ENCODE measurements around the gene ODF2. TPM values are rescaled to one million over a fixed set of nuclear protein-coding genes. Genes with fewer than 3 reads are reported as not detected.

The ODF2 gene
- polyA plus RNA-seq, 1 donor (not counting 4 experiments of a cell fraction or from before 2014, with no cell fraction given), result 14.0 TPM

GRCh38 chr9:128459011-128459410 lies 3.2 kb downstream of the ODF2 start:
- TF ChIP-seq CTCF (optimal IDR thresholded peaks at IDR 0.05 in 1 of 3, IDR thresholded peaks at IDR 0.05 in 1 of 3, conservative IDR thresholded peaks at IDR 0.05 in 1 of 3; ENCODE audit: extremely low read depth in 1 of 3, insufficient read depth in 2 of 3, low read length in 3 of 3) (no peak), EZH2 (IDR thresholded peaks at IDR 0.05; ENCODE audit: low read length) (no peak)
- Histone ChIP-seq H3K9ac (ENCODE audit: control insufficient read depth, extremely low read depth, insufficient read depth, low read length) (no peak overlapping the region), H3K4me2 (ENCODE audit: control insufficient read depth, extremely low read depth, insufficient read depth, low read depth, low read length) (no peak overlapping the region), H3K36me3 (ENCODE audit: control insufficient read depth in 2 of 2, extremely low read depth in 1 of 2, insufficient read depth in 2 of 2, low read length in 2 of 2) (peaks cover 12 to 31% of the 10 kb centered on the region in 2 experiments), H4K20me1 (ENCODE audit: control insufficient read depth, extremely low read depth, insufficient read depth, low read length) (no peaks in the 10 kb centered on the region), H3K27me3 (ENCODE audit: control insufficient read depth, extremely low read depth, insufficient read depth, low read length) (no peaks in the 10 kb centered on the region), H3K79me2 (ENCODE audit: control insufficient read depth, insufficient read depth, low read length) (peaks cover 10% of the 10 kb centered on the region), H3K4me3 (ENCODE audit: control insufficient read depth in 2 of 3, extremely low read depth in 1 of 3, insufficient read depth in 2 of 3, low read depth in 1 of 3, low read length in 3 of 3) (no peak overlapping the region), H3K27ac (ENCODE audit: control insufficient read depth, insufficient read depth, low read length) (no peak overlapping the region), H3K4me1 (ENCODE audit: control insufficient read depth, extremely low read depth, insufficient read depth, low read length) (peaks cover 10% of the 10 kb centered on the region), H3K9me1 (ENCODE audit: control insufficient read depth, extremely low read depth, insufficient read depth, low read length) (no peaks in the 10 kb centered on the region), H2AFZ (ENCODE audit: control insufficient read depth, low read length) (no peak overlapping the region), H3K9me3 (ENCODE audit: control insufficient read depth, low read depth, low read length) (no peaks in the 10 kb centered on the region)
- dilution Hi-C loops (cut with MboI; ENCODE audit: extremely low pct_ligation_motif_present, low sequenced_read_pairs), result no loop called here
- FAIRE-seq (no peak), DNase-seq (ENCODE audit: low read depth, low spot score) (no peak)

- peaks cover 16 to 18% of the 10 kb centered on the region in 2 experiments for H3K36me3 ChIP-seq (ENCODE audit: control insufficient read depth in 2 of 2, extremely low read depth in 1 of 2, insufficient read depth in 2 of 2, low read length in 2 of 2)
- dilution Hi-C loops (cut with MboI; ENCODE audit: extremely low pct_ligation_motif_present, low sequenced_read_pairs), result no loop called here
- no peaks in the 10 kb centered on the region for H3K79me2 ChIP-seq (ENCODE audit: control insufficient read depth, insufficient read depth, low read length)
- H3K4me3 ChIP-seq (ENCODE audit: control insufficient read depth in 2 of 3, extremely low read depth in 1 of 3, insufficient read depth in 2 of 3, low read depth in 1 of 3, low read length in 3 of 3), result no peak overlapping the region
- H3K27ac ChIP-seq (ENCODE audit: control insufficient read depth, insufficient read depth, low read length), result no peak overlapping the region
- H3K27me3 ChIP-seq (ENCODE audit: control insufficient read depth, extremely low read depth, insufficient read depth, low read length), result no peaks in the 10 kb centered on the region
- TF ChIP-seq CTCF (optimal IDR thresholded peaks at IDR 0.05 in 1 of 3, IDR thresholded peaks at IDR 0.05 in 1 of 3, conservative IDR thresholded peaks at IDR 0.05 in 1 of 3; ENCODE audit: extremely low read depth in 1 of 3, insufficient read depth in 2 of 3, low read length in 3 of 3), result no peak
- TF ChIP-seq EZH2 (IDR thresholded peaks at IDR 0.05; ENCODE audit: low read length), result no peak
- no peak for DNase-seq (ENCODE audit: low read depth, low spot score)
- H4K20me1 ChIP-seq (ENCODE audit: control insufficient read depth, extremely low read depth, insufficient read depth, low read length), result no peaks in the 10 kb centered on the region
- H3K4me2 ChIP-seq (ENCODE audit: control insufficient read depth, extremely low read depth, insufficient read depth, low read depth, low read length), result no peak overlapping the region
- H2AFZ ChIP-seq (ENCODE audit: control insufficient read depth, low read length), result no peak overlapping the region
- no peaks in the 10 kb centered on the region for H3K4me1 ChIP-seq (ENCODE audit: control insufficient read depth, extremely low read depth, insufficient read depth, low read length)
- H3K9ac ChIP-seq (ENCODE audit: control insufficient read depth, extremely low read depth, insufficient read depth, low read length), result no peak overlapping the region
- no peaks in the 10 kb centered on the region for H3K9me1 ChIP-seq (ENCODE audit: control insufficient read depth, extremely low read depth, insufficient read depth, low read length)
- FAIRE-seq, result no peak
- H3K9me3 ChIP-seq (ENCODE audit: control insufficient read depth, low read depth, low read length), result no peaks in the 10 kb centered on the region
Measured at GRCh38 chr9:128469070-128469469, 13.3 kb downstream of the ODF2 start.

Measured in keratinocyte (primary cell).